ENCODE measurements around the gene FBXW8.

The FBXW8 gene

GRCh38 chr12:116990971-116991966, 80.5 kb downstream of the FBXW8 start:
- DNase-seq (ENCODE audit: low read depth) = no peak

- DNase-seq (ENCODE audit: low read depth) = no peak
Measured at GRCh38 chr12:116996093-116996492, 85.3 kb downstream of the FBXW8 start.

- DNase-seq (ENCODE audit: low read depth) = no peak
Measured at GRCh38 chr12:116996621-116997020, 85.9 kb downstream of the FBXW8 start.

GRCh38 chr12:116999066-116999465, 88.3 kb downstream of the FBXW8 start:
- DNase-seq (ENCODE audit: low read depth) = no peak

GRCh38 chr12:117000316-117000715, 89.6 kb downstream of the FBXW8 start:
- DNase-seq (ENCODE audit: low read depth) = no peak

GRCh38 chr12:117002051-117002817, 91.5 kb downstream of the FBXW8 start:
- no peak for DNase-seq (ENCODE audit: low read depth)

- DNase-seq (ENCODE audit: low read depth) = no peak
Measured at GRCh38 chr12:117003883-117004404, 93.2 kb downstream of the FBXW8 start.

GRCh38 chr12:117005417-117006046, 94.8 kb downstream of the FBXW8 start:
- no peak for DNase-seq (ENCODE audit: low read depth)

GRCh38 chr12:117006333-117006732, 95.6 kb downstream of the FBXW8 start:
- no peak for DNase-seq (ENCODE audit: low read depth)

- no peak for DNase-seq (ENCODE audit: low read depth)
Measured at GRCh38 chr12:117007577-117007976, 96.8 kb downstream of the FBXW8 start.

- no peak for DNase-seq (ENCODE audit: low read depth)
Measured at GRCh38 chr12:117009759-117010158, 99.0 kb downstream of the FBXW8 start.

GRCh38 chr12:117010693-117011451, 100.1 kb downstream of the FBXW8 start:
- peak; percentile 25 for DNase-seq (ENCODE audit: low read depth)

- peak; percentile 34 for DNase-seq (ENCODE audit: low read depth)
Measured at GRCh38 chr12:117011988-117012805, 101.4 kb downstream of the FBXW8 start.

GRCh38 chr12:117013726-117014125, 103.0 kb downstream of the FBXW8 start:
- no peak for DNase-seq (ENCODE audit: low read depth)

GRCh38 chr12:117014342-117014887, 103.7 kb downstream of the FBXW8 start:
- DNase-seq (ENCODE audit: low read depth) = no peak

GRCh38 chr12:117015811-117016210, 105.1 kb downstream of the FBXW8 start:
- DNase-seq (ENCODE audit: low read depth) = no peak

GRCh38 chr12:117017807-117018206, 107.1 kb downstream of the FBXW8 start:
- no peak for DNase-seq (ENCODE audit: low read depth)

- DNase-seq (ENCODE audit: low read depth) = no peak
Measured at GRCh38 chr12:117018276-117018675, 107.5 kb downstream of the FBXW8 start.

- no peak for DNase-seq (ENCODE audit: low read depth)
Measured at GRCh38 chr12:117018685-117019084, 107.9 kb downstream of the FBXW8 start.

GRCh38 chr12:117019866-117020265, 109.1 kb downstream of the FBXW8 start:
- DNase-seq (ENCODE audit: low read depth) = no peak

Measured in stromal cell of bone marrow (primary cell).